ENCODE data around the gene PIR. TPM values are rescaled to one million over a fixed set of nuclear protein-coding genes. Genes with fewer than 3 reads are reported as not detected.

Gene PIR
- total RNA-seq, 4 donors from 2014 or later, result 9.8 to 54.7 (median 25.0) TPM

DNA sequence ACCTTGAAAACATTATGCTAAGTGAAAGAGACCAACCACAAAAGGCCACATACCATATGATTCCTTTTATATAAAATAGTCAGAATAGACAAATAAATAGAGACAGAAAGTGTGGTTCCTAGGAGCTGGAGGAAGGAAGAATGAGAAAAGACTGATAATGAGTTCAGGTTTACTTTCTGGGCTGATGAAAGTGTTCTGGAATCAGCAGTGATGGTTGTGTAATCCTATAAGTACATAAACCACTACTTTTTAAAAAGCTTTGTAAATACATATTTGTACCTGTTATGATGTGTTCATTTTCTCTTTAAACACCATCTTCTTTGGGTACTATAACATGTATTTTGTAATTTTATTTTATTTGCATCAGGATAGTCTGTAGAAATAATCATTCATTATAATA, 20.6 kb downstream of the PIR start:
- TF ChIP-seq, protein P1, sequence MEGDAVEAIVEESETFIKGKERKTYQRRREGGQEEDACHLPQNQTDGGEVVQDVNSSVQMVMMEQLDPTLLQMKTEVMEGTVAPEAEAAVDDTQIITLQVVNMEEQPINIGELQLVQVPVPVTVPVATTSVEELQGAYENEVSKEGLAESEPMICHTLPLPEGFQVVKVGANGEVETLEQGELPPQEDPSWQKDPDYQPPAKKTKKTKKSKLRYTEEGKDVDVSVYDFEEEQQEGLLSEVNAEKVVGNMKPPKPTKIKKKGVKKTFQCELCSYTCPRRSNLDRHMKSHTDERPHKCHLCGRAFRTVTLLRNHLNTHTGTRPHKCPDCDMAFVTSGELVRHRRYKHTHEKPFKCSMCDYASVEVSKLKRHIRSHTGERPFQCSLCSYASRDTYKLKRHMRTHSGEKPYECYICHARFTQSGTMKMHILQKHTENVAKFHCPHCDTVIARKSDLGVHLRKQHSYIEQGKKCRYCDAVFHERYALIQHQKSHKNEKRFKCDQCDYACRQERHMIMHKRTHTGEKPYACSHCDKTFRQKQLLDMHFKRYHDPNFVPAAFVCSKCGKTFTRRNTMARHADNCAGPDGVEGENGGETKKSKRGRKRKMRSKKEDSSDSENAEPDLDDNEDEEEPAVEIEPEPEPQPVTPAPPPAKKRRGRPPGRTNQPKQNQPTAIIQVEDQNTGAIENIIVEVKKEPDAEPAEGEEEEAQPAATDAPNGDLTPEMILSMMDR (IDR thresholded peaks at IDR 0.05), result no peak
- DNase-seq (ENCODE audit: low spot score) (no peak), ATAC-seq (ENCODE audit: low FRiP score) (no peak)

DNA sequence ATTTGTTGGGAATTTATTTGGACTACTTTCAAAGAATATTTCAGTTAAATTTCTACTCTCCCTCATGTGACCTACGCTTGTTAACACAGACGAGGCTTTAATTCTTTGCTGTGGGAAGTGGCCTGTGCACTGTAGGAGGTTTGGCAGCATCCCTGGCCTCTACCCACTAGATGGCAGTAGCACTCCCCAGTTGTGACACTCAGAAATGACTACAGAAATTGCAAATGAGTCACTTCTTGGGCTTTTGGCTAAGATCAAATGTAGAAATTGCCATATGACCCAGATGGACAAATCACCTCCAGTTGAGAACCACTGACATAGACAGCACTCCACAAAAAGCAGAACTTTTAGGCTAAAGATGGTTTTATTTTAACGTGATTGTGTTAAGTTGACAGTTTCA, 22.1 kb downstream of the PIR start:
- ATAC-seq (ENCODE audit: low FRiP score), result peak; percentile 76
- peak; percentile 36 for DNase-seq (ENCODE audit: low spot score)
- TF ChIP-seq, protein P1 (IDR thresholded peaks at IDR 0.05), result no peak

DNA sequence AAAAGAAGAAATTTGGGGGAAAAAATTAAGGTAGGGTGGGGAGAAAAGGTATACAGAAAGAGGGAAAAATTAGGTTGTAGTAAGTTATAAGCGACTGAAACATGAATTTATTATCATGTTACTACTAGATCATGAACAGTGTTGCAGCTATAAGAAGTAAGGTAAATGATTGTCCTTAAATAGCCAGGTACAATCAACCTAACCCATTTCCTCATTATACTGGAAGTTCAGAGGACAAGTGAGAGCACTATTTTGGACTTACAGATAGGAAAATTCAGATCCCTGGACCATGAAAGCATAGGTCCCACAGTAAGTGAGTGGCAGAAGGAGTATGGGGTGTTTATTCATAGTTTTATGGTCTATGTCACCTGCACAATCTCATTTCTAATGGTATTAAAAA, 23.5 kb downstream of the PIR start:
- no peak for ATAC-seq (ENCODE audit: low FRiP score)
- no peak for DNase-seq (ENCODE audit: low spot score)
- TF ChIP-seq, protein P1 (IDR thresholded peaks at IDR 0.05), result no peak

DNA sequence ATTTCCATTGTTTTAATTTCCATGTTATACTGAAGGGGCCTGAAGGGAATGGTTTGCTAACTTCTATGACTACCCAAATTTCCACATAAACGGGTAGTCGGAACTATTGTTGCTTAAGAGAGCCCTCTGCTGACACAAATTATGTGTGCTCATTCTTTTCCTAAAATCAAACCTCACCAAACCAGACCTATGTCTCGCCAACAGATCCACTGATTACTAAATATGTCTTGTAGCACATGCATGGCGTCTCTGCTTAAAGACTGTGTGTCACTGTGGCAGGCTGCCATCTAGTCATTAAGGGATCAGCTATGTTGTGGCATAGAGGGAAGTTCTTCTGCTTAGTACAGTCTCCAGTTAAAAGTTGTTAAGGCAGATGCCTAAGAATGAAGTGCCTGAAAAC, 25.1 kb downstream of the PIR start:
- TF ChIP-seq, protein P1 (IDR thresholded peaks at IDR 0.05), result no peak
- DNase-seq (ENCODE audit: low spot score) (no peak), ATAC-seq (ENCODE audit: low FRiP score) (peak; percentile 55)

DNA sequence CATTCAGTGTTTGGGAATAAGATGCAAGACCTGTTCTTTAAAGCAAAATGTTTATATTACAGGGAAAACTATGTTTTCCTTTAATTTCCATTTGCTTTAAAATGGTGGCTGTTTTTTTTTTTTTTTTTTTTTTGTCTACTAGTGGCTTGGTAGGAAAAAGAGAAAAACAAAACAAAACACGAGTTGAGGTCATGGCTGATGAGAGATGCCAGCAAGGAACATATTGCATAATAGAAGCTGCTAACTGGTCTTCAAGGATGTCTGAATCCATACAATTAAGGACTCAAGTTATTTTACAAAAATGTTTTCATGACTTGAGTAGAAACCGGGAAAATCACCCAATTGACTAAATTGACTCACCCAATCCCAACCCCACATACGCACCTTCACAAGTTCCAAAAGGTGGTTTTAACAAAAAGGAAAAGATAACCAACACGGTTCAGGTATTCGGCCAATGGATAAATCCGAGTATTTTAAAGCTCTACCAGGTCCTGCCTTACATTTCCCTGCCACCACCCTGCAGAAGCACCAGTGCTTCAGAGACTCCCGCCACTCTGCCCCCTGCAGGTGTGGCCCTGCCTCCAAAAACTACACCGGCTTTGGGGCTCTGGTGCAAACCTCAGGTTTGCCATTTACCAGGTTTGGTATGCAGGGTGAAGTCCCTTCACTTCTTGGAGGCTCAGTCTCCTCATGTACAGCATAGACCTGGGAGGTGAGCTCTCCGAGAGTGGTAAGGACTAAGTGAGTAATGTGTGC, 27.1 kb downstream of the PIR start:
- DNase-seq (ENCODE audit: low spot score) (no peak), ATAC-seq (ENCODE audit: low FRiP score) (no peak)
- TF ChIP-seq, protein P1 (IDR thresholded peaks at IDR 0.05), result no peak

DNA sequence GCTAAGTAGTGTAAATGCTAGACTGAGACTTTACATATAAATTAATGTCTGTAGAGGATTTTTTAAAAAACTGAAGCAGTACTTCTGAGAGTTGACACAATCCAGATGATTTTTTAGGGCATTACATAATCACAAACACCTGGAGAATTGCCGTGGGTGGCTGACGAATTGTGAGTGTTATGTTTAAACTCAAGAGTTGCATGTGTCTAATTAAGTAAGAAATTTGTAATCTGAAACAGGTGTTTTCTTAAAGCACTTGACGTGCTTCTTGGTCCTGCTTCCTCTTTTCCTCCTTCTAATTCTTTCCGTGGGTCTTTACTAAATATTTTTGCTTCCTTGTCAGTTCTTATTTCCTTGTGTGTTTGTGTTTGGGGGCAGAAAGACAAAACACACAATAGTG, 27.8 kb downstream of the PIR start:
- TF ChIP-seq, protein P1 (IDR thresholded peaks at IDR 0.05), result no peak
- DNase-seq (ENCODE audit: low spot score), result no peak
- ATAC-seq (ENCODE audit: low FRiP score), result no peak

DNA sequence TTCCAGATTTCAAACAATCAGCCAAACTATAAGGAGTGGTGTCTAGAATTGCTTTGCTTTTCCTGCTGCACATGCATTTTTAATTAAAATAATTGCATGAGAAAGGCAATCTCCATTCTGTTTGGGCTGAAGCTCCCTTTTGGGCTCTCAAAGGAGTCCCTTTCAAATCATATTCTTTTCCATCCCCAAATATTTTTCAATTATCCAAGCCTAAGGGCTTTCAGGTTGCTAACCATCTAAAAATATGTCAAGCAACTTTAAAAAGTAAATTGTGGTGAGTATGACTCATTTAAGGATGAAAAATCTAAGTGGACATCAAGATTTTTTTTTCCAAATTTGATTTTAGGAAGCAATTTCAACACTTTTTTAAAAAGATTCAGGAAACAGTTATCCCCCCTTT, 28.4 kb downstream of the PIR start:
- ATAC-seq (ENCODE audit: low FRiP score) (no peak), DNase-seq (ENCODE audit: low spot score) (no peak)
- TF ChIP-seq, protein P1 (IDR thresholded peaks at IDR 0.05), result no peak

All from omental fat pad (tissue), 4 donors.